Prostate gland (tissue), 2 donors: Measurements from ENCODE around the gene HSCB. TPM values are rescaled to one million over a fixed set of nuclear protein-coding genes. Genes with fewer than 3 reads are reported as not detected.
"Not testable (repeated sequence)": the region's sequence is repeated elsewhere in the genome, so short reads cannot be mapped to it uniquely, and the experiment has no call there.

ENCODE experiments used
- DNase-seq: peaks from one replicate; pipeline ENCODE4 v3.0.0-alpha.2; 2019; ENCODE audit warnings: low spot score
- H3K27ac ChIP-seq, 2 donors: fragments of 200-600 bp; sonication (generic); 2 replicates each; pipeline ENCODE4 v1.5.1; 2017 to 2019
- H3K27me3 ChIP-seq: fragments of 200-600 bp; sonication (generic); replicated peaks from 2 replicates; pipeline ENCODE4 v1.5.1; 2019; ENCODE audit not compliant: insufficient read depth
- H3K36me3 ChIP-seq, 2 donors: fragments of 200-600 bp; sonication (generic); 1 replicate in 1 of 2; 2 replicates in 1 of 2; pipeline versions ENCODE4 v1.5.1 to v1.8.1; 2017 to 2019
- H3K4me1 ChIP-seq: fragments of 200-600 bp; sonication (generic); replicated peaks from 2 replicates; pipeline ENCODE4 v1.5.1; 2019
- H3K4me3 ChIP-seq, 2 donors: fragments of 200-600 bp; sonication (generic); 2 replicates each; pipeline ENCODE4 v1.5.1; 2017 to 2019
- H3K9me3 ChIP-seq: fragments of 200-600 bp; sonication (generic); 2 replicates; pipeline ENCODE4 v1.5.1; 2017
- POLR2A ChIP-seq: fragments of 450-650 bp; IDR thresholded peaks from one replicate; pipeline ENCODE4 v1.6.1; 2016; ENCODE audit warnings: antibody characterized with exemption, mild to moderate bottlenecking
- POLR2AphosphoS5 ChIP-seq: sonication (generic); formaldehyde crosslinking; IDR thresholded peaks from one replicate; pipeline ENCODE4 v1.6.1; 2017; ENCODE audit warnings: antibody characterized with exemption
- WGBS: methylation state at CpG from one replicate; pipeline ENCODE4 v1.1.5; 2018; 5-methylcytosine and 5-hydroxymethylcytosine counted together
- intact Hi-C: fragments of 100-400 bp; cut with DNase I; formaldehyde crosslinking; loops from one replicate; pipeline ENCODE4 v1.14.2; 2022
- total RNA-seq, 2 donors: library from RNA; depleted of rRNA; stranded (reverse); fragments of >200 nt; gene quantifications; one replicate each; pipeline ENCODE4 v1.1.0, GENCODE V29; 2016
- TF ChIP-seq, protein P1 (sequence below), 4 experiments: fragments of 200-600 bp in 2 of 4; fragments of 450-650 bp in 2 of 4; sonication (generic) in 2 of 4; IDR thresholded peaks; 1 replicate in 3 of 4; 2 replicates in 1 of 4; pipeline ENCODE4 v1.5.1; 2016 to 2019; ENCODE audit warnings: antibody characterized with exemption in 4 of 4, mild to moderate bottlenecking in 2 of 4, moderate library complexity in 2 of 4

HSCB gene, protein sequence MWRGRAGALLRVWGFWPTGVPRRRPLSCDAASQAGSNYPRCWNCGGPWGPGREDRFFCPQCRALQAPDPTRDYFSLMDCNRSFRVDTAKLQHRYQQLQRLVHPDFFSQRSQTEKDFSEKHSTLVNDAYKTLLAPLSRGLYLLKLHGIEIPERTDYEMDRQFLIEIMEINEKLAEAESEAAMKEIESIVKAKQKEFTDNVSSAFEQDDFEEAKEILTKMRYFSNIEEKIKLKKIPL
- total RNA-seq, result 10 to 100 TPM; 27.9 to 39.5 TPM

DNA sequence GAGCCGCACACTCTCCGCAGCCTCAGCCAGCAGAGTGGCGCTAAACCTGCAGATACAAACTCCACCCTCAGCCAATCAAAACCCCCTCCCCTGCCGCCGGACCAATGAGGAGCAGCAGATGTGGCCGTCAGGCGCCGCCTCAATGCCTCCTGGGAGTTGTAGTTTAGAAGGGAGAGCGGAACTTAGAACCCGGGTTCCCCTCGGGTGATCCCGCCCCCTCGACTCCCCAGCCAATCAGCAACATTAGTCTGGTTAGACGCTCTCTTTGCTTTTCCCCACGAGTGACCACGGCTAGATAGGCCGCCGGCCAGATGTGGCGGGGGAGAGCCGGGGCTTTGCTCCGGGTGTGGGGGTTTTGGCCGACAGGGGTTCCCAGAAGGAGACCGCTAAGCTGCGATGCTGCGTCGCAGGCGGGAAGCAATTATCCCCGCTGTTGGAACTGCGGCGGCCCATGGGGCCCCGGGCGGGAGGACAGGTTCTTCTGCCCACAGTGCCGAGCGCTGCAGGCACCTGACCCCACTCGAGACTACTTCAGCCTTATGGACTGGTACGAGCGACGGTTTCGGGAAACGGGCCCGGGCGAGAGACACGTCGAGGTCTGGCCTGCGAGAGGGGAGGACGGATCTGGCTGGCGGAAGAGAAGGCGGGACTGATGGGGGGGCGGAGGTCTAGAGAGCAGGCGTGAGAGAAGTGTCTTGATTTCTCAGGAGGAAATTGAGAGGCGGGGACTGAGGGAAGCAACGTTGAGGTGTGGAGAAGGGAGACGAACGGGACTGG, at the start of gene HSCB, which contains the start of gene CHEK2:
Gene HSCB, plus strand, starts transcription at position 255 of the 777 bp plus-strand sequence. Its CDS starts 57 bp downstream, at position 312.
Gene CHEK2, minus strand, starts transcription at position 36 of the 777 bp plus-strand sequence. CDS start 7,099 bp downstream, outside the sequence.
- peak within 1 kb of the TSS; percentile 96 to 99 for H3K27ac ChIP-seq
- WGBS, result under 1% methylated on average over 54 of the region's 54 CpGs
- H3K4me1 ChIP-seq, result no peaks in the 10 kb centered on the region
- intact Hi-C loops, result loop anchor here (1.0 to 2.0 kb wide), 3 partner anchors 30 to 58 kb away; partner anchors contain the start of genes CCDC117 and XBP1
- DNase-seq, result peak; percentile 99
- TF ChIP-seq POLR2AphosphoS5, result peak; percentile 96
- peak; percentile 46 for TF ChIP-seq POLR2A
- TF ChIP-seq, protein P1, sequence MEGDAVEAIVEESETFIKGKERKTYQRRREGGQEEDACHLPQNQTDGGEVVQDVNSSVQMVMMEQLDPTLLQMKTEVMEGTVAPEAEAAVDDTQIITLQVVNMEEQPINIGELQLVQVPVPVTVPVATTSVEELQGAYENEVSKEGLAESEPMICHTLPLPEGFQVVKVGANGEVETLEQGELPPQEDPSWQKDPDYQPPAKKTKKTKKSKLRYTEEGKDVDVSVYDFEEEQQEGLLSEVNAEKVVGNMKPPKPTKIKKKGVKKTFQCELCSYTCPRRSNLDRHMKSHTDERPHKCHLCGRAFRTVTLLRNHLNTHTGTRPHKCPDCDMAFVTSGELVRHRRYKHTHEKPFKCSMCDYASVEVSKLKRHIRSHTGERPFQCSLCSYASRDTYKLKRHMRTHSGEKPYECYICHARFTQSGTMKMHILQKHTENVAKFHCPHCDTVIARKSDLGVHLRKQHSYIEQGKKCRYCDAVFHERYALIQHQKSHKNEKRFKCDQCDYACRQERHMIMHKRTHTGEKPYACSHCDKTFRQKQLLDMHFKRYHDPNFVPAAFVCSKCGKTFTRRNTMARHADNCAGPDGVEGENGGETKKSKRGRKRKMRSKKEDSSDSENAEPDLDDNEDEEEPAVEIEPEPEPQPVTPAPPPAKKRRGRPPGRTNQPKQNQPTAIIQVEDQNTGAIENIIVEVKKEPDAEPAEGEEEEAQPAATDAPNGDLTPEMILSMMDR (IDR thresholded peaks at IDR 0.05), result peak in 1 of 4 experiments; percentile 39
- H3K9me3 ChIP-seq, result no peaks in the 10 kb centered on the region
- peak within 1 kb of the TSS; percentile 78 to 94 for H3K4me3 ChIP-seq
- no peaks in the 10 kb centered on the region for H3K27me3 ChIP-seq
- H3K36me3 ChIP-seq, result peaks cover 0 to 3% of the 10 kb centered on the region in 2 donors

- H3K27me3 ChIP-seq, H3K9me3 ChIP-seq, H3K27ac ChIP-seq, H3K36me3 ChIP-seq, H3K4me3 ChIP-seq, DNase-seq, intact Hi-C loops, H3K4me1 ChIP-seq: not testable (repeated sequence)
- 93% methylated on average over 6 of the region's 6 CpGs for WGBS
These were observed 48.6 kb upstream of the HSCB start for GRCh38 chr22:28693041-28693760.

GRCh38 chr22:28702891-28703290, 38.9 kb upstream of the HSCB start:
- DNase-seq, result no peak
- WGBS, result 93% methylated on average over 2 of the region's 2 CpGs
- no peak for TF ChIP-seq POLR2AphosphoS5
- H3K4me1 ChIP-seq, result no peaks in the 10 kb centered on the region
- H3K27ac ChIP-seq, result no peak overlapping the region
- intact Hi-C loops, result no loop called here
- H3K36me3 ChIP-seq, result no peaks in the 10 kb centered on the region
- no peak overlapping the region for H3K4me3 ChIP-seq
- no peaks in the 10 kb centered on the region for H3K9me3 ChIP-seq
- H3K27me3 ChIP-seq, result no peaks in the 10 kb centered on the region

- TF ChIP-seq POLR2A (no peak), POLR2AphosphoS5 (no peak)
- TF ChIP-seq, protein P1 (IDR thresholded peaks at IDR 0.05), result no peak
- H3K27me3 ChIP-seq, result no peaks in the 10 kb centered on the region
- H3K9me3 ChIP-seq, result no peaks in the 10 kb centered on the region
- H3K36me3 ChIP-seq, result no peaks in the 10 kb centered on the region
- no peak overlapping the region for H3K4me3 ChIP-seq
- H3K27ac ChIP-seq, result no peak overlapping the region
- intact Hi-C loops, result no loop called here
- no peak for DNase-seq
- no peaks in the 10 kb centered on the region for H3K4me1 ChIP-seq
These were observed 38.4 kb upstream of the HSCB start for GRCh38 chr22:28703436-28703835.

DNA sequence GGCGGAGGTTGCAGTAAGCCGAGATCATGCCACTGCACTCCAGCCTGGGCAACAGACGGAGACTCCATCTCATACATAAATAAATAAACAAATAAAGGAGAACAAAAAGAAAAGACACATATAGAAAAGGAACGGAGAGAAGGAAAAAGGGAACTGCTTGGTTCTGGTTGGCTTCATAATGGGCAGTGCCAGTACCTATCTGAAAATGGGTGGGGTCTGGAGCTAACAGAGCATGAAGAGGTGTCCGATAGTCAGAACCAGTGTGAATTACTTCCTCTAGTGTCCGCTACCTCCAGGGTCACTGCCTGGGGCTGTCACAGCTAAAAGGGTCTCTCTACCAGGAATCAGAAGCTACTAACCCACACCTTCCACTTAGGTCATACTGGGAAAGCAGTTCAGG, 35.0 kb upstream of the HSCB start:
- no peaks in the 10 kb centered on the region for H3K36me3 ChIP-seq
- H3K4me1 ChIP-seq, result no peaks in the 10 kb centered on the region
- WGBS, result 91% methylated on average over 6 of the region's 6 CpGs
- H3K27me3 ChIP-seq, result no peaks in the 10 kb centered on the region
- no peak overlapping the region for H3K27ac ChIP-seq
- TF ChIP-seq POLR2AphosphoS5, result no peak
- TF ChIP-seq, protein P1 (IDR thresholded peaks at IDR 0.05), result no peak
- no peak for TF ChIP-seq POLR2A
- H3K9me3 ChIP-seq, result no peaks in the 10 kb centered on the region
- no peak for DNase-seq
- H3K4me3 ChIP-seq, result no peak overlapping the region
- intact Hi-C loops, result no loop called here
